Mammary epithelial cell (primary cell): ENCODE measurements around the gene TSSK3.

Experiments
- CTCF ChIP-seq, 2 donors: IDR thresholded peaks in 1 of 2; conservative IDR thresholded peaks in 1 of 2; 2 replicates each; pipeline ENCODE4 v1.5.1; 2011 to 2012; ENCODE audit warnings: inconsistent platforms in 2 of 2, low read length in 2 of 2, mild to moderate bottlenecking in 2 of 2, control low read depth in 1 of 2, low read depth in 1 of 2; ENCODE audit not compliant: insufficient read depth in 1 of 2; ENCODE audit errors: extremely low read depth in 1 of 2
- EZH2 ChIP-seq: IDR thresholded peaks from 2 replicates; pipeline ENCODE4 v1.6.1; 2012; ENCODE audit warnings: low read length, inconsistent platforms, borderline replicate concordance

- no peak for TF ChIP-seq EZH2
- TF ChIP-seq CTCF (conservative IDR thresholded peaks at IDR 0.05 in 1 of 2, IDR thresholded peaks at IDR 0.05 in 1 of 2; ENCODE audit: extremely low read depth in 1 of 2, insufficient read depth in 1 of 2, low read depth in 1 of 2, low read length in 2 of 2): no peak
Observed at GRCh38 chr1:32377541-32378220, 15.3 kb downstream of the TSSK3 start.
